Progenitor cell of endocrine pancreas (in vitro differentiated cells): ENCODE data around the gene IFT27. TPM values are rescaled to one million over a fixed set of nuclear protein-coding genes. Genes with fewer than 3 reads are reported as not detected.

ENCODE experiments used
- DNase-seq: peaks from one replicate; pipeline ENCODE4 v3.0.0; 2021; ENCODE audit warnings: low spot score; ENCODE audit not compliant: unreplicated experiment
- H3K27ac Mint-ChIP-seq: 2 replicates; pipeline ENCODE4 v1.8.0; 2021; ENCODE audit warnings: mild to moderate bottlenecking, moderate library complexity, mixed read lengths
- H3K27me3 Mint-ChIP-seq: 2 replicates; pipeline ENCODE4 v1.8.0; 2021; ENCODE audit warnings: mixed read lengths
- H3K36me3 Mint-ChIP-seq: 2 replicates; pipeline ENCODE4 v1.8.0; 2022; ENCODE audit warnings: mixed read lengths; ENCODE audit not compliant: insufficient read depth
- H3K4me1 Mint-ChIP-seq: 2 replicates; pipeline ENCODE4 v1.8.0; 2021; ENCODE audit warnings: low read depth, mixed read lengths
- H3K4me3 Mint-ChIP-seq: 2 replicates; pipeline ENCODE4 v1.8.0; 2021; ENCODE audit warnings: low read depth, mild to moderate bottlenecking, moderate library complexity, mixed read lengths
- H3K9me3 Mint-ChIP-seq: 2 replicates; pipeline ENCODE4 v1.8.0; 2021; ENCODE audit warnings: low read depth, mixed read lengths
- CTCF ChIP-seq: fragments of 200-600 bp; sonication (generic); IDR thresholded peaks from one replicate; pipeline ENCODE4 v1.5.0; 2021; ENCODE audit warnings: antibody characterized with exemption, mild to moderate bottlenecking; ENCODE audit not compliant: unreplicated experiment
- total RNA-seq: library from RNA; stranded (reverse); gene quantifications from 2 replicates; pipeline ENCODE4 v1.2.1, GENCODE V29; 2021

The IFT27 gene
- total RNA-seq, 1 donor from 2014 or later: 52.3 TPM

GRCh38 chr22:36738416-36739020 lies 37.4 kb downstream of the IFT27 start:
- no peak for DNase-seq
- no peaks in the 10 kb centered on the region for H3K9me3 Mint-ChIP-seq
- no peaks in the 10 kb centered on the region for H3K36me3 Mint-ChIP-seq
- peaks cover 53% of the 10 kb centered on the region for H3K27me3 Mint-ChIP-seq
- H3K4me3 Mint-ChIP-seq: no peak overlapping the region
- no peaks in the 10 kb centered on the region for H3K4me1 Mint-ChIP-seq
- no peak for TF ChIP-seq CTCF
- no peak overlapping the region for H3K27ac Mint-ChIP-seq

- TF ChIP-seq CTCF: no peak
- H3K4me3 Mint-ChIP-seq: no peak overlapping the region
- no peaks in the 10 kb centered on the region for H3K9me3 Mint-ChIP-seq
- peak; percentile 6 for DNase-seq
- H3K4me1 Mint-ChIP-seq: no peaks in the 10 kb centered on the region
- H3K27ac Mint-ChIP-seq: no peak overlapping the region
- H3K36me3 Mint-ChIP-seq: no peaks in the 10 kb centered on the region
- peaks cover 59% of the 10 kb centered on the region for H3K27me3 Mint-ChIP-seq
These were observed 38.1 kb downstream of the IFT27 start for GRCh38 chr22:36737776-36738175.

GRCh38 chr22:36736701-36737320 lies 39.1 kb downstream of the IFT27 start:
- no peak overlapping the region for H3K4me3 Mint-ChIP-seq
- TF ChIP-seq CTCF: no peak
- peak; percentile 7 for DNase-seq
- H3K36me3 Mint-ChIP-seq: no peaks in the 10 kb centered on the region
- no peak overlapping the region for H3K27ac Mint-ChIP-seq
- H3K9me3 Mint-ChIP-seq: no peaks in the 10 kb centered on the region
- H3K4me1 Mint-ChIP-seq: no peaks in the 10 kb centered on the region
- peaks cover 68% of the 10 kb centered on the region for H3K27me3 Mint-ChIP-seq

- H3K4me1 Mint-ChIP-seq: no peaks in the 10 kb centered on the region
- no peak for DNase-seq
- H3K9me3 Mint-ChIP-seq: no peaks in the 10 kb centered on the region
- no peak overlapping the region for H3K27ac Mint-ChIP-seq
- no peaks in the 10 kb centered on the region for H3K36me3 Mint-ChIP-seq
- no peak overlapping the region for H3K4me3 Mint-ChIP-seq
- peaks cover 61% of the 10 kb centered on the region for H3K27me3 Mint-ChIP-seq
- TF ChIP-seq CTCF: no peak
These were observed 41.5 kb downstream of the IFT27 start for GRCh38 chr22:36734171-36735058.

GRCh38 chr22:36733271-36733670 lies 42.6 kb downstream of the IFT27 start:
- DNase-seq: no peak
- Mint-ChIP-seq H3K27me3 (peaks cover 60% of the 10 kb centered on the region), H3K4me3 (no peak overlapping the region), H3K9me3 (no peaks in the 10 kb centered on the region), H3K36me3 (no peaks in the 10 kb centered on the region), H3K27ac (no peak overlapping the region), H3K4me1 (no peaks in the 10 kb centered on the region)
- TF ChIP-seq CTCF: no peak
